C1 segment of cervical spinal cord (tissue), 14 donors: ENCODE results near the gene NEMF.
A peak's percentile ranks its signal among the peaks of the same experiment; 100 is the strongest.
"Not testable (repeated sequence)": the region's sequence is repeated elsewhere in the genome, so short reads cannot be mapped to it uniquely, and the experiment has no call there.

ENCODE experiments used
- DNase-seq, 14 donors: peaks; one replicate each; lab custom pipeline; 2025; lab: John Stamatoyannopoulos, UW

The NEMF gene

DNA sequence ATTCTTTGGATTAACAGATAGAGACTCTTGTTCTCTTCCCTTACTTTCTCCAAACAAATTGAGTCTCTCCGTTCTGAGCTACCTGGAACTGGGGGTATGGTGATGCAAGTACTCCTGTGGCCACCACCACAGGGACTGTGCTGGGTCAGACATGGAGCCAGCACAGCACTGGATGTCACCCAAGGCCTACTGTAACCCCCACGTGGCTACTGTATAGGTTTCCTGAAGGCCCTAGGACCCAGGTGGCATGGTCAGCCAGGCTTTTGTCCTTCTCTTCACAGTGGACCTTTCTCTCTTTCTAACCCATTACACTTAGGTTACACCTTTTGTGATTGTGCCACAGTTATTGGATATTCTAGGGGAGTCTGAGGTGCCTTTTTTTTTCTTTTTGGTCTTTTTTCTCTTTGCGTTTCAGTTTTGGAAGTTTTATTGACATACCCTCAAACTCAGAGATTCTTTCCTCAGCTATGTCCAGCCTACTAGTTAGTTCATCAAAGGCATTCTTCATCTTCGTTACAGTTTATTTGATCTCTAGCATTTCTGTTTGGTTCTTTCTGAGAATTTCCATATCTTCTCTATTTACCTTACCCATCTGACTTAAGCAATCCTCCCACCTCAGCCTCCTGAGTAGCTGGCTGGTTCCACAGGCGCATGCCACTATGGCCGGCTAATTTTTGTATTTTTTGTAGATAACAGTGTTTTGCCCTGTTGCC, 90.6 kb downstream of the NEMF start:
- no peak for DNase-seq

DNA sequence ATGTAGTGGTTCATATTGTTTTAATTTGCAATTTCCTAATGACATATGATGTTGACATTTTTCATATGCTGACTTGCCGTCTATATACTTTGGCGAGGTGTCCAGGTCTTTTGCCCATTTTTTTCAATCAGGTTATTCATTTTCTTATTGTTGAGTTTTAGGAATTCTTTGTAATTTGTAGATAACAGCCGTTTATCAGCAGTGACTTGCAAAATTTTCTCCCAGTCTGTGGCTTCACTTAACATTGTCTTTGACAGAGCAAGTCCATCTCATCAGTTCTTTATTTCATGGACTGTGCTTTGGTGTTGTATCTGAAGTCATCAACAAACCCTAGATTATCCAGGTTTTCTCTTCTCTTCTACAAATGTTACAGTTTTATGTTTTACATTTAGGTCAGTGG, 97.2 kb downstream of the NEMF start:
- no peak for DNase-seq

DNA sequence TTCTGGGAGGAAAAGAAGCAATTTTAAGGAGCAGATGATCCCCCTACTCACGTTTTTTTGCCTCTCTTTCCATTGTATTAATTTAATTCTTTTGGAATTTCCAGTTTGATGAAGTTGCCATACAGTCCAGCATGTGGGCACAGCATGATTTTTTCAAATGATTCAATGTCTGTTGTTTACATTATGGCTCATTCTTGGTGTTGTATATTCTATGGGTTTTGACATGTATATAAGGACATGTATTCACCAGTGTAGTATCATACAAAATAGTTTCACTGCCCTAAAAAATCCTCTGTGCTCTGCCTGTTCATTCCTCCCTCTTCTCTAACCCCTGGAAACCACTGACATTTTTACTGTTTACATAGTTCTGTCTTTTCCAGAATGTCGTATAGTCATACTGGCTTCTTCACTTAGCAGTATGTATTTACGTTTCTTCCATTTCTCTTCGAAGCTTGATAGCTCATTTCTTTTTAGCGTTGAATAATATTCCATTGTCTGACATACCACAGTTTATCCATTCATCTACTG, 98.0 kb downstream of the NEMF start:
- DNase-seq = no peak

DNA sequence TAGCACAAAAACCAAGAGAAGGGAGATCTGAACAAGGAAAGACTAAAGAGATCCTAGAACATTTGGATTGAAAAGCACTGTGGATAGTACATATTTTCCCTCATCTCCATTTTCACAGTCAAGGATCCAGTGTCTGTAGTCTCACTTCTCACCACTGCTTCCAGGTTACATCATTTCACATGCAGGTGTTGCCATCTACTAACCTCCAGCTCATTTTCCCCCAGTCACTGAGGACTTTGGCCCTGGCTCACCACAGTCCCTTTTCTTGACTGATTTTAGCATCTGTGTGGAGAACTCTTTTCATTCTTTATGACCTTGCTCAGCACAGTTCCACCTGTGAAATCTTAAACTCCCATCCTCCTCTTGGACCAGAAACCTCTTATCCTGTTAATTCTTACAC, 106.1 kb downstream of the NEMF start:
- not testable (repeated sequence) for DNase-seq

DNA sequence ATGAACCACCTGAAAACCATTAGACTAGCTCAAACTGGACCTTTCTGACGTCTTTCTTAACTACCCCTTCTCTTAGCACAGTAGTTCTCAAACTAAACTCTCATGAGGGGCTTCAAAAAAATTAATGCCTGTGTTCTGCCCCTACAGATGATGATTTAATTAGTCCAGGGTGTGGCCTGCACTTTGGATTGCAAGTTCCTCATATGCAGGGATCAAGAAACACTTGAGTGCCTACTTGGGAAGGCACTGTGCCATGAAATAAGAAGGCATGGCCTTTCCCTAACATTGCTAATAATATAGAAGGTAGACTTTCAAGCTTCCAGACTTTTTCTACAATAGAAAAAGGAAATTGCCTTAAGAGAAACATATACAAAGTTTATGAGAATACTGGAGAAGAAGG, 107.4 kb downstream of the NEMF start:
- no peak for DNase-seq

DNA sequence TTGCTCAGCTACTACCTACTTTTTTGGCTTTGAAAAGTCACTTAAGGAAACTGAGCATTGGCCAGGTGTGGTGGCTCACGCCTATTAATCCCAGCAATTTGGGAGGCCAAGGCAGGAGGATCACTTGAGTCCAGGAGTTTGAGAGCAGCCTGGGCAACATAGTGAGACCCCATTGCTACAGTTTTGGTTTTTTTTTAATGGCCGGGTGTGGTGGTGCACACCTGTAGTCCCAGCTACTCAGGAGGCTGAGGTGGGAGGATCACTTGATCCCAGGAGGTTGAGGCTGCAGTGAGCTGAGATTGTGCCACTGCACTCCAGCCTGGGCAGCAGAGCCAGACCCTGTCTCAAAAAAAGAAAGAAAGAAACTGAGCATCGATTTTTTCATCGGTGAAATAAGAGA, 116.9 kb downstream of the NEMF start:
- DNase-seq = not testable (repeated sequence)

DNA sequence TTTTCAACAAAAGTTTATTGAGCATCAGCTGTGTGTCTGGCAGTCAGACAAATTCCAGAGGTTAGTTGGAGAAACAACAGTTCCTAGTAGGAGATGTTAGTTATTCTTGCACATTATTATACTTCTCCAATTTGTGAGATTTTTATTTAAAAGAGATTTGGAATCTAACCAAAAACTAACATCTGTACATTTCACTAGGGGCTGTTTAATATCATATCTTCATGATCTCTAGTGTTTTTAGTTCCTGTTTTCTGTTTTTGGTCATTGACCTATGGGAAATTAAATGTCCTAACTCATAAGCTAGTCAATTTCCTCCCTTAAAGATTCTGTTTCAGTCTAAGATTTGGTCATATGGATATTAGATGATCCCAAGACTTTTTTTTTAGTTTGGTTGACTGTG, 118.8 kb downstream of the NEMF start:
- DNase-seq = no peak

DNA sequence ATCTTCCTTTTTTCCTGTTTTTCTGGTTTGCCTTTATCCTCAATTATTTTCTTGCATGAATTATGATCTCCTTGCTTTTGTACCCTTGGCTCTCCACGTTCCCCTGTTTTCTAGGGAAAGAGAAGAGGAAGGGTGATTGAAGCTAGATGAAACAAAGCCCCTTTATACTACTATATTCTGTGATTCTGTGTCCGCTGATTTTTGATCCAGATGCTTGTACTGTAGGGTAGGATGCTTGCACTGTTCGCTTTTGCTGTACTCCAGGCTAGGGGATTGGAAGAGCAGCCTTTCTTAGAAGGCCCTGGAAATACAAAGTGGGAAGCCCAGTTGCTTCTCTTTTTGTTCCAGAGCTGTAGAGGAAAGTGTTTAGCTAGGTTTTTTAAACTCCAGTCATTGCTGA, 119.7 kb downstream of the NEMF start:
- peak in 1 of 14 donors; percentile 22 for DNase-seq
